ENCODE measurements around the gene GLI3.

DNA sequence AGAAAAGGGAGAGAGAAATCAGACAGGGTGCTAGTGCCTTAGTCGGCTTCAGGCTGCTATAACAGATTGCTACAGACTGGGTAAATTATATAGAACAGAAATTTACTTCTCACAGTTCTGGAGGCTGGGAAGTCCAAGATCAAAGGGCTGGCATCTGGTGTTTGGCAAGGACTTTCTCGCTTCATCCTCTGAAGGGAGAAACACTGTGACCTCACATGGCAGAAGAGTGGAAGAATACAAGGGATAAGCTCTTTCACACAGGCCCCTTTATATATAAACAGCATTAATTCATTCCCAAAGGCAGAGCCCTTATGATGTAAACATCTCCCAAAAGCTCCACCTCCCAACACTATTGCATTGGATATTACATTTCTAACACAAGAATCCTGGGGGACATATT, 298.6 kb downstream of the GLI3 start:
- TF ChIP-seq, protein P1, sequence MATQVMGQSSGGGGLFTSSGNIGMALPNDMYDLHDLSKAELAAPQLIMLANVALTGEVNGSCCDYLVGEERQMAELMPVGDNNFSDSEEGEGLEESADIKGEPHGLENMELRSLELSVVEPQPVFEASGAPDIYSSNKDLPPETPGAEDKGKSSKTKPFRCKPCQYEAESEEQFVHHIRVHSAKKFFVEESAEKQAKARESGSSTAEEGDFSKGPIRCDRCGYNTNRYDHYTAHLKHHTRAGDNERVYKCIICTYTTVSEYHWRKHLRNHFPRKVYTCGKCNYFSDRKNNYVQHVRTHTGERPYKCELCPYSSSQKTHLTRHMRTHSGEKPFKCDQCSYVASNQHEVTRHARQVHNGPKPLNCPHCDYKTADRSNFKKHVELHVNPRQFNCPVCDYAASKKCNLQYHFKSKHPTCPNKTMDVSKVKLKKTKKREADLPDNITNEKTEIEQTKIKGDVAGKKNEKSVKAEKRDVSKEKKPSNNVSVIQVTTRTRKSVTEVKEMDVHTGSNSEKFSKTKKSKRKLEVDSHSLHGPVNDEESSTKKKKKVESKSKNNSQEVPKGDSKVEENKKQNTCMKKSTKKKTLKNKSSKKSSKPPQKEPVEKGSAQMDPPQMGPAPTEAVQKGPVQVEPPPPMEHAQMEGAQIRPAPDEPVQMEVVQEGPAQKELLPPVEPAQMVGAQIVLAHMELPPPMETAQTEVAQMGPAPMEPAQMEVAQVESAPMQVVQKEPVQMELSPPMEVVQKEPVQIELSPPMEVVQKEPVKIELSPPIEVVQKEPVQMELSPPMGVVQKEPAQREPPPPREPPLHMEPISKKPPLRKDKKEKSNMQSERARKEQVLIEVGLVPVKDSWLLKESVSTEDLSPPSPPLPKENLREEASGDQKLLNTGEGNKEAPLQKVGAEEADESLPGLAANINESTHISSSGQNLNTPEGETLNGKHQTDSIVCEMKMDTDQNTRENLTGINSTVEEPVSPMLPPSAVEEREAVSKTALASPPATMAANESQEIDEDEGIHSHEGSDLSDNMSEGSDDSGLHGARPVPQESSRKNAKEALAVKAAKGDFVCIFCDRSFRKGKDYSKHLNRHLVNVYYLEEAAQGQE (IDR thresholded peaks at IDR 0.05) = no peak
- no peak for TF ChIP-seq ZC3H11A (IDR thresholded peaks at IDR 0.05)
